GM11168 (cell line): ENCODE data around the gene PLEKHA7.

Experiments used
- in situ Hi-C: fragments of 300-500 bp; cut with MboI; formaldehyde crosslinking; loops from one replicate; pipeline ENCODE4 v1.12.0; 2022; ENCODE audit warnings: low sequenced_read_pairs; ENCODE audit not compliant: unreplicated experiment

PLEKHA7 gene

DNA sequence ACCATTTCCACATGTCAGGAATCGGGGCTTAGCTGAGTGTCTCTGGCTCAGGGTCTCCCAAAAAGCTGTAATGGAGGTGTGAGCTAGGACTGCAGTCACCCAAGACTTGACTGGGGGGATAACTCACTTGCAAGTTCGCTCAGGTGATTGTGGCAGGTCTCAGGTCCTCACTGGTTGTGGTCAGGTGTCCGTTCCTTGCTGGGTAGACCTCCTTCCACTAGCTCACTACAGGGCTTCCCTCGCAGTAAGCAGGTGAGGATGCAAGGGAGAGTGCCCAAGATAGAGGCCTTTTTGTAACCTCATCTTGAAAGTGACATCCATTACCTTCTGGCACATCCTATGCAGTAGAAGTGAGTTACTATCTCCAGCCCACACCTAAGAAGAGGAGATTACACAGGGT, 246.3 kb downstream of the PLEKHA7 start:
- in situ Hi-C loops: no loop called here

DNA sequence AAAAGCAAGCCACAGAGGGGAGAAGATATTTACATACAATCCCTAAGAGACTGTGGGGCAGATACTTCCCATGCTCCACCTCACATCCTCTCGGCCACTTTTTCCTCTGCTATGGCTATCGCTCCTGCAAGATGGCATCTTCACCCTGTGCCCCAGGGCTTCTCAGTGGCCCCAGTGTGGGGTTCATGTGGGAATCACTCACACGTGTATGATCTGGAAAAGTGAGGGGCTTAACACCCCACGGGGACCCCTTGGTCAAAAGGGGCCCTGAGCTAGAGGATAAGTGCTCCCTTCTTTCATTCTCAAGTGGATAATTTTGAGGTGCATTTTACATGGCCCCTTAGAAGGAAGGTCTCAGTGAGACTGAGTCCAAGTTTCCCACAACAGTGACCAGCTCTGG, 247.1 kb downstream of the PLEKHA7 start:
- in situ Hi-C loops: no loop called here

DNA sequence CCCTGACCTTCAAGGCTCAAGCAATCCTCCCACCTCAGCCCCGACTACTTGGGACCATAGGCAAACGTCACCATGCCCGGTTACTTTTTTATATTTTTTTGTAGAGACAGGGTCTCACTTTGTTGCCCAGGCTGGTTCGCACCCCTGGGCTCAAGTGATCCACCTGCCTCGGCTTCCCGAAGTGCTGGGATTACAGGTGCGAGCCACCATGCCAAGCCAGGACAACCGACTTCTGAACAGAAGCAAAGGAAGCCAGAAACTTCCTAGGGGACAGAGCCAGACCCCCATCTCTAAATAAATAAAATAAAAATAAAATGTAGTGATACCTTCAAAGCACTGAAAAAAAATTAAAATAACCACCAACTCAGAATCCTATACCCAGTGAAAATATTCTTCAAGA, 249.3 kb downstream of the PLEKHA7 start:
- in situ Hi-C loops: no loop called here

DNA sequence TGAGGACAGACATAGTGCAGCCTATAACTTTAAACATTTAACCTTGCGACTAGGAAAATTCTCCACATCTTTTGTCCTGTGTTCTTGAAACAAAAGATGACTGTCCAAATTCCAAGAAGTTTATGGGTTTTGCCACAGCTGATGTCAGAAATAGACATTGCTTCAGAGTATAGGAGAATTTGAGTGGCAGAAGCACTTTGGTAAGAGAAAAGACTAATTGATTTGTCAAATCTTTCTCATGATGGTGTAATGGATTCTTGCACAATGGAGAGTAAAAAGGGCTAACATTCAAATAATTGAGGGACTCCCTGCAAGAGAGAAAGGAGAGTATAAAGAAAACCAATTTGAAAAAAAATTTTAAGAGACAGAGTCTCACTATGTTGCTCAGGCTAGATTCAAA, 250.5 kb downstream of the PLEKHA7 start:
- in situ Hi-C loops: no loop called here

DNA sequence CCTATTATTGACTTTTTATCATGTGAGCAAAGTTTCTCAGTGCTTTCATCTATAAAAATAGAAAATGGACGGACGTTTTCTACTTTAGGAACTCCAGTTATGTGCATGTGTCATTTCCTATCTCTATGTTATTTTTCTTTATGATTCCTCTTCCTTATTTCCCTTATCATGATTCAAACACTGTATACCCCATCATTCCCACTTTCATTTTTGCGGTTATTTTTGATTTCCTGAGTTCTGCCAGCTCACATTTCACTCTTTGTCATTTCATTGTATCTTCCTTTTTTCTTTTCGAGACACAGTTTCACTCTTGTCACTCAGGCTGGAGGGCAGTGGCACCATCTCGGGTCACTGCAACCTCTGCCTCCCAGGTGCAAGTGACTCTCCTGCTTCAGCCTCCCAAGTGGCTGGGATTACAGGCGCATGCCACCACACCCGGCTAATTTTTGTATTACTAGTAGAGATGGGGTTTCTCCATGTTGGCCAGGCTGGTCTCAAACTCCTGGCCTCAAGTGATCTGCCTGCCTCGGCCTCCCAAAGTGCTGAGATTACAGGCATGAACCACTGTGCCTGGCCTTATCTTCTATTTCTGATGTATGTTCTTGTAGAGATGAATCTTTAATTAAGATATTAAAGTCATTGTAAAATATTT, 254.2 kb downstream of the PLEKHA7 start:
- in situ Hi-C loops: no loop called here

DNA sequence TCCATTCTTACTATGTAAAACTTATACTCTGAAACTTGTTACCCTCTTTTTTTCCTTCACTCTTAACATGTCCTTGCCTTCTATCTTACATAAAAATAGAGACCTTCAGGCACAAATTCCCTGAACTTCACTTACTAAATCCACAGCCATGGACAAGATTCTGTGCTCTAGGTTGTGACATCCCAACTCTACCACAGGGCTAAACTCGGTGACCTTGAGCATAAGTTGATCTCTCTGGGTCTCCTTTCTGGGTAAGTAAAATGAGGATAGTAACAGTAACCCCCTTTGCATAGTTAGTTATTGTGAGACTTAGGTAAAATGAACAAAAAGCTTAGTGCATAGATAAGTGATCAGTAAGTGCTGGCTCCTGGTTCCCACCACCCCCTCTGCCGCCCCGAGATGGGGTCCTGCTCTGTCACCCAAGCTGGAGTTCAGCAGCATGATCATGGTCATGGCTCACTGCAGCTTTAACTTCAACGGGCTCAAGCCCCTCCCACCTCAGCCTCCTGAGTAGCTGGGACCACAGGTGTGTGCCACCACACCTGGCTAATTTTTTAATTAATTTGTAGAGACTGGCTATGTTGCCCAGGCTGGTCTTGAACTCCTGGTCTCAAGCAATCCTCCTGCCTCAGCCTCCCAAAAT, 255.7 kb downstream of the PLEKHA7 start:
- in situ Hi-C loops: no loop called here

DNA sequence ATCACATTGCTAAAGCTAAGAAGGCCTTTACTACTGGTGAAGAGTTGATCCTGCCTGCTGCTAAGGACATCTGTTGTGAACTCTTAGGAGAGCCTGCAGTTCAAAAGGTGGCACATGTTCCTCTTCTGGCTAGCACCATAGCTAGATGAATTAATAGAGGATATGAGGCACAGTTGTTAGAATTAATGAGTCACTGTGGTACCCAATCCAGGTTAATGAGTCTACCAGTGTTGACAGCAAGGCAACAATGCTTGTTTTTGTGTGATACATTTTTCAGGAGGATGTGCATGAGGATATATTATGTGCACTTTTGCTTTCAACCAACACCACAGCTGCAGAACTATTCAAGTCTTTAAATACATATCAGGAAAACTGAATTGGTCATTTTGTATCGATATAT, 263.8 kb downstream of the PLEKHA7 start:
- in situ Hi-C loops: no loop called here

DNA sequence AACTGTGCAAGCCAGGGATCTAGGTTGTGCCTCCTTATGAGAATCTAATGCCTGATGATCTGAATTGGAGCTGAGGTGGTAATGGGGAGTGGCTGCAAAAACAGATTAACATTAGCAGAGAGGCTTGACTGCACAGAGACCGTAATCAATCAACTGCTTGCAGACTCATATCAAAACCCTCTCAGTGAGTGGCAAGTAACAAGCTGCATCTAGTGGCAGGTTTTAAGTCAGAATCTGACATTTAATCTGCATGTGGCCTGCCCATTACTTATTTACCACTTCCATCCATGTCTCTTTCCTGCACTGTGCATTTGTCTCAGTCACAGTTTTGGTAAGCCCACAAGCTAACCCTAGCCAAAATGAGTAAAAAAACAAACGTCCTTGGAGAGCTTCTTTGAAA, 264.5 kb downstream of the PLEKHA7 start:
- in situ Hi-C loops: no loop called here

DNA sequence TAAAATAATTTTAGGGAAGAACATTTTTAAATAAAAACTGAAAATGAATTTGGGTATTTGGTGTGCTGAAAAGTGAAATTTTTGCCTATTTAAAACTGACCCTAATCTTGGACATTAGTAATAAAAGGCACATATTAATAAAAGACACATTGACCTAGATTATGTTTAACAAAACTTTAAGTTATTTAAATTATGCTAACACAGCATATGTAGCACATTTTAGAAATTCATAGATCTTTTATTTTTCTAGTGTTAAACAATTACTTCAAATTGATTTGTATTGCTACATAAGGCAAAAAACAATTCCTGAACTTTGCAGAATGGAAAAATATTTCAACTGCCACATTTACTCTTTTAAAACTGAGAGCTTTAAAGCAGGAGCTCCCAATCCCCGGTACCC, 265.1 kb downstream of the PLEKHA7 start:
- in situ Hi-C loops: no loop called here

DNA sequence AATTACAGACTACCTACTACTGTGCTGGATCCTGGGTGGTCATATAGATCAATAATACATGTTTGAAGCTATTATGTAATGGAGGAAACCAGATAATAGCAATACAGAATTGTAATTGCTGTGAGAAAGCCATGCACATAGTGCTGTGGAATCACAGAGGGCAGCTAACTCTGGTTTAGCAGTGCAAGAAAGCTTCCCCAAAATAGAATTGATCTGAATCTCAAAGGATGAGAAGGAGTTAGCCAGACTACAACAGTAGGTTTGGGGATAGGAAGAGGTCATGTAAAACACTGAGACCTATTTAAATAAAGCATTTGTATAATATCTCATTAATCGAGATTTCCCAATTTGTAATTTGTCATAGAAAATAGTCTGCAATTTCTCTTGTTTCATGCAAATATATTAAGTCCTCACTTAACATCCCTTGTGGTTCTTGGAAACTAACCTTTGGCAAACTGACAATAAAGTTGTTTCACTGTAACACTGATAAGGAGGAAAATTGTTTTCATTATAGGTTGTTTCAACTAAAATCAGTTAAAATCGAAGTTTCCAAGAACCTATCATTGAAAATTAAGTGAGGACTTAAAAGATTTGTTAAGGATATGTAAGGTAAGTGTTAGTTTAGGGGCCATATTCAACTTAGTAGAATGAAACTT, 268.1 kb downstream of the PLEKHA7 start:
- in situ Hi-C loops: no loop called here

DNA sequence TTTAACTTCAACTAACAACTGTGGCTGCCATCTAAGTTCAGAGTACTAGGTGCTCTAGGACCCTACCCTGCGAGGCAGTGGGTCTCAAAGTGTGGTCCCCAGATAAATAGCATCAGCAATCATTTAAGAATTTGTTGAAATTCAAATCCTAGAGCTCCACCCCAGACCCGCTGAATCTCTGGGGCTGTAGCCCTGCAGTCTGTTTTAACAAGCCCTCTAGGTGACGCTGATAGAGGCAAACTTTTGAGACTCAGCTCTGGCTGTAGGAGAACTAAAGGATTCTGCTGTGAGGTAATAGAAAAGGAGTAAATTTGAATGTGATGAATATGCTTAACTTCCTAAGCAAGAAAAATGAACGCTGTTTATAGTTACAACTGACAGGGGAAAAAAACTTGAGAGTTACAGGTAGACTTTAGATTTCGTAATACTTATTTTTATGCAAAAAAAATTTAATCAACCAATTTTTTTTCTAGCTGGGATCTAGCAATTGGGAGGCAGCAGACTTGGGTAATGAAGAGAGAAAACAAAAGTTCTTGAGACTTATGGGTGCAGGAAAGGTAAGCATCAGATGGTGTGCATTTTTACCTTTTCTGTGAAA, 270.0 kb downstream of the PLEKHA7 start:
- in situ Hi-C loops: no loop called here

DNA sequence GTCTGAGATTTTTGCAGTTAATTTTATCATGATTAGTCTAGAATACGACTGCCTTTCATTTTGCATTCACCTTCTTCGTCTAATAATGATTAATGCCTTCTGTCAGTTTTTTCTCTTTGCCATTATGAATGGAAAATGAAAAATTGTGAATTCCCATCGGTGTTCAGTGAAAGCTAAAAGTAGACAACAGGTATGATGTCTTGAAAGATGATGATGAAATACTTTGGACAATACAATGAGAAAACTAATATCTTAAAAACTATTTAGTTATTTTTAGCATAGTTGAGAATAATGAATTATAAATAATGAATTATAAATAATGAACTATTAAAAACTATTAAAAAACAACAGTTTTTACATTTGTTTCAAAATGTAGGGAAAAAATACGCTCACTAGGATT, 270.7 kb downstream of the PLEKHA7 start:
- in situ Hi-C loops: no loop called here

DNA sequence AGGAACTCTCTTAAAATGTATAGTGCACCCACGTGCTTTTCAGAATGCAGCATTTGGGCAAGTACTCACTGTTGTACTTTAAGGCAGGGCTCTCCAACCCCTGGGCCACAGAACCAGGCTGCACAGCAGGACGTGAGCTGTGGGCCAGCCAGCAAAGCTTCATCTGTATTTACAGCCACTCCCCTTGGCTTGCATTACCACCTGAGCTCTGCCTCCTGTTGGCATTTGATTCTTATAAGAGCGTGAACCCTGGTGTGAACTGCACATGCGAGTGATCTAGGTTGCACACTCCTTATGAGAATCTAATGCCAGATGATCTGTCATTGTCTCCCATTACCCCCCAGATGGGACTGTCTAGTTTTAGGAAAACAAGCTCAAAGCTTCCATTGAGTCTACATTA, 272.7 kb downstream of the PLEKHA7 start:
- in situ Hi-C loops: no loop called here

DNA sequence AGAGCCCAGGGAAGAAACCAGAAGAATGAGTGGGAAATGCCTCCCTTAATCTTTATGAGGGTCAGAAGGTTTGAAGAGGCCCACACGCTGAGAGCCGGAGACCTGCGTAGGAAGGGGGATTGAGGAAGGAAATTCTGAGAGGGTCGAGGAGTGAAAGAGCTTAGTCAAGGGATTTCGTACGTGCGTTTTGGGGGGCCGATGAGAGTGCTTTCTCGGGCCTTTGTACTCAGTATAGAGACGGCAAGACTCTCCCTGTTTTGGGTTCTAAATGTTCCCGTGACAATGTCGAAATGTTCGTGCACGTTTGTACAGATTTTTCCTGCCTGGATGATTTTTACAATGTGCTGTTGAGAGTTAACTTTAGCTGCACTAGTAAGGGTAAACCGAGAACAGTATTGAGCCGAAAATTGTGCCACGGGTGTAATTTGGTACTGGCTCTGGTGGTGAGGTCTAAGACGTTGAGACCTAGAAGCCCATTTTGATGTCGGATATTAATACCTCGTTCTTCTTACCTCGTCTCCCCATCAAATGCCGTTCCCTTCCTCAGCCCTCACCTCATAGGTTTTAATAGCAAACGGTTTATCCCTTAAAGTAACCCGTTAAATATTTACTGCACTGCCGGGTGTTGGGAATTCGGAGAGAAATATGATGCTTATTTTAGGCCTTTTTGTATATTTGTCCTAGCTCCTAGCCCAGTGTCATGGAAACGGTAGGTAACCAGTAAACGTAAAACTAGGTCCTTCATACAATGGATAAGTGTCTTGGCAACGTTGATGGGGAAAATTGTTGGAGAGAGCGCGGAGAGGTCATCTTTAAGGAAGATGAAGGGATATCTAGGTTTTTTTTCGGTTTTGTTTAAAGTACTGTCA, 275.0 kb downstream of the PLEKHA7 start:
- in situ Hi-C loops: no loop called here

DNA sequence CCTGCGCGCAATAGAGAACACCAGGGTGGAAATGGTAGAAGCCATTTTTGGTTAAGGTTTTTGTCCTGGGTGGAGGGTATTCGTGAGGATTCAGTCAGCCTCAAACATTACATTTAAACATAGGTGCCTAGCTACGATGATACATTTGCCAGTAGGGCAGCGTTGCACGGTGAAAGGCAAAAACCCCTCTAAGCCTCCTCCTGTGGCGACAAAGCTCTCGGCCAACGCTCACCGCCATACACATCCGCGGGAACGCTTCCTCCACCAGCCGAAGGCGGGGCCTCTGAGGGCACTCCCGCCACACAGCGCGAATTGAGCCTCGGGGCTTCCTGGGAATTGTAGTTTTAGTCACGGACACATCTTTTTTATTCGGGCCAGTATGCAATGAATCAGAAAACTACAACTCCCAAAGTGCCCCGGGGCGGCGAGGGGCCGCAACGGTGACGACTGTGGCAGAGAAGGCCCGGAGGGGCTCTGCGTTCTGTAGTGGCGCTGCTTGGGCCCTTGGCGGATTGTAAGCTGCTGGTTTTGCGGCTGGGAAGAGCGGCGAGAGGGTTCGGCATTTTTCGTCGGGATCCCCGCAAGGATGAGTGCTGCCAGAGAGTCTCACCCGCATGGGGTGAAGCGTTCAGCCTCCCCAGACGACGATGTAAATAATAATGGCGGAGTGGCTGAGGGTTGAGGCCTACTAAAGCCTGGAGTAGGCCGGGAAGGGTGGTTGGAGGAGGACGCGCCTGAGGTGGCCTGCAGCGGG, 275.8 kb downstream of the PLEKHA7 start, which contains the start of gene C11orf58:
Gene C11orf58, plus strand, starts transcription at position 455 of the 754 bp plus-strand sequence. Its CDS starts 132 bp downstream, at position 587.
- in situ Hi-C loops: no loop called here

DNA sequence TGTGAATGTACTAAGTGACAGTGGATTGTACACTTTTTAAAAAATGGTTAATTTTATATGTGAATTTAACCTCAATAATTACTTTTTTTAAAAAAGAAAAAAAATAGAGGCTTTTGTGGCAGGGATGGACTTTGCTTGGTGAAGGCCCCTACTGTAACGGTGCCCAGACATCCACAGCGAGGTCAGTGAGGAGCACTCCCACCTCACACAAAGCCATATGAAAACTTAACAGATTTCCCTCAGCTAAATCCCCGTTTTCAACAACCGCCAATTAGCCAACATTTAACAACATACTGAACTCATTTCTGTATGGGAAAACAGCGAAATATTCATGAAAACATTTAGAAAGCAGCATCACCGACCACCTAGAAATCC, 276.4 kb downstream of the PLEKHA7 start:
- in situ Hi-C loops: no loop called here
